ENCODE results near the gene ZYG11A.

ZYG11A gene

GRCh38 chr1:52911541-52911940, 69.0 kb downstream of the ZYG11A start:
- H3K4me3 ChIP-seq (ENCODE audit: low read depth, low read length): no peak overlapping the region
- no peak for DNase-seq (ENCODE audit: low read depth)
- in situ Hi-C loops (cut with HindIII; ENCODE audit: low sequenced_read_pairs): no loop called here
- TF ChIP-seq CTCF (IDR thresholded peaks at IDR 0.05; ENCODE audit: low read depth, low read length, missing control alignments): no peak

- in situ Hi-C loops (cut with HindIII; ENCODE audit: low sequenced_read_pairs): no loop called here
- H3K4me3 ChIP-seq (ENCODE audit: low read depth, low read length): no peak overlapping the region
- no peak for TF ChIP-seq CTCF (IDR thresholded peaks at IDR 0.05; ENCODE audit: low read depth, low read length, missing control alignments)
- no peak for DNase-seq (ENCODE audit: low read depth)
Measured at GRCh38 chr1:52913014-52913413, 70.5 kb downstream of the ZYG11A start.

- no peak overlapping the region for H3K4me3 ChIP-seq (ENCODE audit: low read depth, low read length)
- DNase-seq (ENCODE audit: low read depth): no peak
- no peak for TF ChIP-seq CTCF (IDR thresholded peaks at IDR 0.05; ENCODE audit: low read depth, low read length, missing control alignments)
- in situ Hi-C loops (cut with HindIII; ENCODE audit: low sequenced_read_pairs): no loop called here
Measured at GRCh38 chr1:52913537-52913936, 71.0 kb downstream of the ZYG11A start.

GRCh38 chr1:52914463-52914862, 71.9 kb downstream of the ZYG11A start:
- no peak for TF ChIP-seq CTCF (IDR thresholded peaks at IDR 0.05; ENCODE audit: low read depth, low read length, missing control alignments)
- no peak for DNase-seq (ENCODE audit: low read depth)
- H3K4me3 ChIP-seq (ENCODE audit: low read depth, low read length): no peak overlapping the region
- in situ Hi-C loops (cut with HindIII; ENCODE audit: low sequenced_read_pairs): no loop called here

- H3K4me3 ChIP-seq (ENCODE audit: low read depth, low read length): no peak overlapping the region
- no peak for DNase-seq (ENCODE audit: low read depth)
- in situ Hi-C loops (cut with HindIII; ENCODE audit: low sequenced_read_pairs): no loop called here
- TF ChIP-seq CTCF (IDR thresholded peaks at IDR 0.05; ENCODE audit: low read depth, low read length, missing control alignments): no peak
Measured at GRCh38 chr1:52915211-52915854, 72.8 kb downstream of the ZYG11A start.

GRCh38 chr1:52915855-52916220, 73.3 kb downstream of the ZYG11A start:
- no peak for TF ChIP-seq CTCF (IDR thresholded peaks at IDR 0.05; ENCODE audit: low read depth, low read length, missing control alignments)
- H3K4me3 ChIP-seq (ENCODE audit: low read depth, low read length): no peak overlapping the region
- in situ Hi-C loops (cut with HindIII; ENCODE audit: low sequenced_read_pairs): no loop called here
- no peak for DNase-seq (ENCODE audit: low read depth)
